HuH-7.5 (cell line): ENCODE results near the gene COPZ2.
"Not testable (repeated sequence)": the region's sequence is repeated elsewhere in the genome, so short reads cannot be mapped to it uniquely, and the experiment has no call there.

Source experiments
- DNase-seq: peaks from one replicate; pipeline ENCODE4 v3.0.0; 2011; ENCODE audit warnings: low spot score

Gene COPZ2

DNA sequence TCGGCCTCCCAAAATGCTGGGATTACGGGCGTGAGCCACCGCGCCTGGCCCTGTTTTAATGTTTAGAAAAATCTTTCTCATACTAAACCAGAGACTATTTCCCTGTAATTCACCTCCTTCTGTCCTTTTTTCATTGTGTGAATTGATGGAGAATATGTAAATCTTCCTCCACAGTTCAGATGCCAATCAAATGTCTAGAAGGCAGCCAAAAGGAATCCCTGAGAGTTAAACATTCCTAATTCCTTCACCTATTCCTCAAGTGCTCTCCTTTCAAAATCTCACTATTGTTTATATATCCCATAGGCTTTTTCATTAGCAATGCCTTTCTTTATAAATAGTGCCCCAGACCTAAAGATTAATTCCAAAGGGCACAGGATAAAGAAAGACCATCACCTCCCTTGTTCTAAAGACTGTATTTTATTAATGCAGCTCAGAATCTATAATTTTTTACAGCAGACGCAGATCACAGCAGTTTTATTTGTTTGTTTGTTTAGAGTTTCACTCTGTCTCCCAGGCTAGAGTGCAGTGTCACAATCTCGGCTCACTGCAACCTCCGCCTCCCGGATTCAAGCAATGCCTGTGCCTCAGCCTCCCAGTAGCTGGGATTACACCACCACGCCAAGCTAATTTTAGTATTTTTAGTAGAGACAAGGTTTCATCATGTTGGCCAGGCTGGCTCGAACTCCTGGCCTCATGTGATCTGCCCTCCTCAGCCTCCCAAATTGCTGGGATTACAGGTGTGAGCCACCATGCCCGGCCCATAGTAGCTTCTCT, 30.5 kb downstream of the COPZ2 start:
- DNase-seq = no peak

DNA sequence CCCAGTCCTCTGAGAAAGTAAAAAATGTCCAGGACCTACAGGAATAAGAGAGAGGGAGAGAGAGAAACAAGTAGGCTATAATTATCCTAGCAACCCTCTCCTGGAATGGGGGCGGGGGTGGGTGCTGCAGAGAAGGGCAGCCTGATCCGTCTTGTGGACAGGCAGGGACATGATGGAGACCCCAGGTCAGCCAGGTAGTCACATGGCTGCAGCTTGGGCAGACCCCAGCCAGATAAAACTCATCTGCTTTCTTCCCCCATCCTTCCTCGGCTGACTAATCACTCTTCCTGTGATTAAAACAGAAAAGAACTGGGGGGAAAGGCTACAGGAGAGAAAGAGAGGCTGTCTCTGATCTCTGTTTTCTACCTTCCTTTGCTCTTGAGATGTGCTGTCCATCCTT, 32.6 kb downstream of the COPZ2 start:
- no peak for DNase-seq

DNA sequence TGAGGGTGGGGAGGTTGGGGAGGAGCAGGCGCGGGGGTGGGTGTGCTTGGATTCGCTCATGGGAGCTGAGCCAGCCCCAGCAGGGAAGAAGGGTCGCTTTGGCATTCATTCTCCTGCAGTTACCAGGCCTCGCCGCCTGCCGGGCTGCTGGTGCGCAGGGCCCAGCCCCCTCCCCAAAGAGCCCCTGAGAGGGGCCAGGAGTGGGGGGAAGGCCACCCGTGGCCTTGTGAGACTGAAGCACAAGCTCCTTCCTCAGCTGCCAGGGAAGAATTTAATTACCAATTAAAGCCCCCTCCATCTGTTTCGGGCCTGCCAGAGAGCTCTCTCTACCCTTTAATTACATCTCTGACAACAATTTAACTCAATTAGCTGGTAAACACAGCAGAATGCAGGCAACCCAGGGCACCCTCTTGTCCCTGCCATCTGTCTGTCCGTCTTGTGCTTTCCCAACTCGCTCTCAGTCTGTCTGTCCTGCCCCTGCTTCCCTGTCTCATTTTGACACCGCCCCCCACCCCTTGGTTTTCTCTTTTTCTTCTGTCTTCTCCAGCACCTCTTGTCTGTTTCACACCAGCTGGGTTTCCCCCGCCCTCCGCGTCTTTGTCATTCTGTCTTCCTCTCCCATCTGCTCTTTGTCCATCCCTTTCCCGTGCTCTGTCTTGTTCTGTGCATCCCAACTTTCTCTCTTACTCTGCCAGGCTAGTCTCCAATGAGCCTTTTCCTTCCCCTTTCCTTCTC, 34.0 kb downstream of the COPZ2 start:
- DNase-seq = no peak

DNA sequence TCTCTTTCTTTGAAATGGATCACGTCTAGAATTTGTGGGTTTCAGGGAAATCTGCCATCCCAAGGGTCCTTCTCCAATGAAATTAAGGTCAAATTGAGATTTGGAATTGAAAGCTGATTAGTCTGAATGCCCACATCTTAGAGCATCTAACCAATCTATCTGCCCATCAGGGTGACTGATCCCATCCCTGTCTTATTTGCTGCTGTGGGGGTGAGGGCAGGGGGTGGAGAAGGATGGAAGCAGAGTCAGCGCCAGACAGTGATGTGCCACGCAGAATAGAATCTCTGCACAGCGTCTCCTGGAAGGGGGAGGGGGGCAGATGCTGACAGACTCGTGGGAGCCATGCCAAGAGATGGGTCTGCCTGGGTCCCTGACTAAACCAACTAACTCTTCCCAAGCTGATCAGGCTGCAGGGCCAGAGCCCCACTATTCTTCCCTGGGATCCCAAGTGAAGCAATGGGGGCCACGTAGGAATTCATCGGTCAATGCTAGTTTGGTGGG, 34.6 kb downstream of the COPZ2 start:
- DNase-seq = no peak

DNA sequence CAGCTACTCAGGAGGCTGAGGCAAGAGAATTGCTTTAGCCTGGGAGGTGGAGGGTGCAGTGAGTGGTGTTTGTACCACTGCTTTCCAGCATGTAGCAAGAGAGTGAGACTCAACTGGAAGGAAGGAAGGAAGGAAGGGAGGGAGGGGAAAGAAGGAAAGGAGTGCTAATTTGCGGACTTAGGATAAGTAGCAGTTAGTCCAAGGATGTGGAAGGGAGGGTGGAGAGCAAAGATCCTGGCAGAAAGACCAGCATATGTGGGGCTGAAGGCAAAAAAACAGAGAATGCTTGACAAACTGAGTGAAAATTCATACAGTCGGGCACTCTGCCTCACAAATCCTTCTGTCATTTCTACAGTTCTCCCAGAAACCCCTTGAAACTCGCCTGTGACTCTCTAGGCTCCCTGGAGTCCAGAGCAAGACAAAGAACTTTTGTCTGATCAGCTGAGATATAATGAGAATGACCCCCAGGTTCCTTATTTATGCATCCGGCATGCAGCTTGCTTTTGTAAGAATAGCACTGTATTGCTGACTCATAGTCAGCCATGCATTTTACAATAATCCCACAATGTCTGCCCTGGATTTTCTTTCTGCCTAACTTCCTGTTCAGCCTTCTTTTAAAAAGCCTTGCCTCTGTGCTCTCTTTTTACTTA, 35.2 kb downstream of the COPZ2 start:
- no peak for DNase-seq

DNA sequence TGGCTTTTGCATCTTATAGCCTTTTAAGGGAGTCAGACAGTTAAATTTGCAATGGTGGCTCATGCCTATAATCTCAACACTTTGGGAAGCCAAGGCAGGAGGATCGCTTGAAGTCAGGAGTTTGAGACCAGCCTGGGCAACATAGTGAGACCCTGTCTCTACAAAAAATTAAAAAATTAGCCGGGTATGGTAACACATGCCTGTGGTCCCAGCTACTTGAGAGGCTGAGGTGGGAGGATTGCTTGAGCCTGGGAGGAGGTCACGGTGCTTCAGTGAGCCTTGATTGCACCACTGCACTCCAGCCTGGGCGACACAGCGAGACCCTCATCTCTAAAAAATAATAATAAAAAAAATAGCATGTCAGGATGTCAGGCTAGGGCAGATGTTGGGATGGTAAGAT, 35.9 kb downstream of the COPZ2 start:
- DNase-seq = not testable (repeated sequence)

DNA sequence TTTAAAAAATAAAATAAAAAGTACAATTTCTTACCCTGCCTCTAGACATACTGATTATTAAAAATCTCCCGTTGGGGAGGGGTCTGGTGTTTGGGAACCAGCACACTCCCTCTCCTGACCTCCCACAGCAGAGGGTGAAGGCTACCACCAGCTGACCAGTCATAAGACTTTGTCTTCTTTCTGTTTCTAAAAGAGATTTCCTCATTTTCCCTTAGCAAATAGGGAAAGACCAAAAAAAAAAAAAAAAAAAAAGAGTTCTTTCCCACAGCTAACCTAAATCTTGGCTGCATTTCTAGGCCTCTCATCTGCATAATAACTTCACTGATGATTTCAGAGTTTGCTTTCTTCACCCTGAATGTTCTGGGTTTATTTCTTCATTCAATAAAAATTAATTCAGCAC, 36.4 kb downstream of the COPZ2 start:
- no peak for DNase-seq

DNA sequence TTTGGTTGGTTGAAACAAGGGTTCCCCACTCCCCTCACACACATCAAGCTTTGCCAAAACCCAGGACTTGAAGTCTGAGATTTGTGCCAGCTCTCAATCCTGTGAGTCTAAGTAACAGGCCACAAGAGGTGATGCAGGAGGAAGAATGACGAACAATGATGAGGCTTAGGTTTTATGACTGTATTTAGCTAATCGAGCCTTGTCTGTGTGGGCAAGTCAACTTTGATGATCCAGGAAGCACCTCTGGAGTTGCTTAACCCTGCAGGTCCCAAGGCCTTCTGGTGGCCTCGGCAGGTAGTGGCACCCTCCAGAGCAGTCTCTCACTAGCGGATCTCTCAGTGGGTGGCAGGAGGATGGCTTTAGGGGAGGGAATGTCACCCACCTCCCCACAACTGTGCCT, 38.0 kb downstream of the COPZ2 start:
- DNase-seq = no peak

DNA sequence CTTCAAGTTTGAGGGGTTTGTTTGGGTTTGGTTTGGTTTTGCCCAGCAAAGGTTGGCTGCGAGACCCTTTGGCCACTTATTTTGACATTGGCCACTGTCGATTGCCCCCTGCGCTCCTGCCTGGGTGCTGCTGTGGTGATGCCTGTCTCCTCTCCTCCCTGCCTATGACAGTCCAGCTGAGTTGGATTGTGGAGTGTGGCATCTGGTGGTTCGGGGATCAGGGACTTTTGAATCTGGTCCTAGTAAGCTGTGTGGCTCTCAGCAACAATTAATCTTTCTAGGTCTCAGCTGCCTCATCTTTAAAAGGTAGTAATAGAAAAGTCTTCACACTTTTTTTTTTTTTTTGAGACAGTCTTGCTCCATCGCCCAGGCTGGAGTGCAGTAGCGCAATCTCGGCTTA, 39.6 kb downstream of the COPZ2 start:
- no peak for DNase-seq

DNA sequence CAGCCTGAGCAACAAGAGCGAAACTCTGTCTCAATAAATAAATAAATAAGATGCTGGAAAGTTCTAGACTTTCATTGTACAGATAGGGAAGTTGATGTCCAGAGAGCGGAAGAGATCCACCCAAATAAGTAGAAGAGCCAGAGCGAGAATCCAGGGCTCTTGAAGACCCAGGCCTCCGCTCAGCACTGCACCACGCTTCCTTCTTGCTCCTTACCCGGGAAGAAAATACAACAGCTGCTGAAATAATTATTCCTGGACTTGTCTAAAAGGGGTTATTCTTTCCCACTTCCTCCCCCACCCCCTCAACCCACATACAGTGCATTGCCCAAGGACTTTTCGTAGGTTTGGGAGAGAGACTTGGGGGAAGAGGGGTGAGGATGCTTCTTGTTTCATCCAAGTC, 40.0 kb downstream of the COPZ2 start:
- no peak for DNase-seq

DNA sequence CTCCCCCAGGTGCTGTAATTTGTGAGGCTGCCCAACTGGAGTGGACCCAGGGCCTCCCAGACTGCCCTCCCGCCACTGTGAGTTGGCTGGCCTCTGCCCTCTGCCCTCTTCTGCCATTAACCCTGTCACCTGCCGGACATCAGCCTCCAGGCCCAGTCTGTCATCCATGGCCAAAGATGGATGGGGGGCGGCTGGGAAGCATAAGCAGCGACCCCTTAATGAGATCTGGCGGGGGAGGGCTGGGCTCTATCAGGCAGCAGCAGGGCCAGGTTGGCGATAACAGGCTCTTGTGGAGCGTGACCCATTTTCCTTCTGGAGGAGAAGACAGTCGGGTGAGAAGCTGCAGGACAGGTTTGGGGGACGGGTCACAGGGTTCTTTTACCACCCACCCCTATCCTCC, 41.4 kb downstream of the COPZ2 start:
- DNase-seq = no peak

DNA sequence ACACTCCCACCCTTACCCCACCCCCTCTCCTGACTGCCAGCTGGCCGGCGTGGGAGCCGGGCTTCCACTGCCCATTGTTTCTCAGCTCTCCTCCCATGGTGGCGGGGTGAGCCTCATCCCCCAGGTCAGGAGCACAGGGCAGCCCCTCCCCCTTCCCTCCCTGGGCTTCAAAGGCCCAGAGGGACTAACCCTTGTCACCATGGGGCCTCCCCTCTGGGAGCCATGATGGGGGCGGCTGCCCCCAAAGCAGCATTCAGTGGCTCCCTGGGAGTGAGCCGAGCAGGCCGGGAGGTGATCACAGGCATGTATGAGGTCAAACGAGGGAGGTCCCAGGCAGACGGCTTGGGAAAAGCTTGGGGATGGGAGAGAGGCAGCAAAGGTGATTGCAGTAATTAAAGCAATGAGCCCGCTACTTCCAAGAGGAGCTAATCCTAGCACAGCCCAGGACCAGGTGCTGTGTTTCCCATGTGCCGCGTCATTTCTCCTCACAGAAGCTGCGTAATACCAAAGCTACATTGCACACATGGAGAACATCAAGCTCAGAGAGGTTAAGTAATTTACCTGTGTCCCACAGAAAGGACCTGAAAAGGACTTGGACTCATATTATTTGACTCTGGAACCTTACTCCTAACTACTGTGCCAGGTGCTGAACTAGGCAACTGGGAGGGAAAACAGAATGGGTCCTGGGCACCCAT, 42.2 kb downstream of the COPZ2 start:
- DNase-seq = no peak

DNA sequence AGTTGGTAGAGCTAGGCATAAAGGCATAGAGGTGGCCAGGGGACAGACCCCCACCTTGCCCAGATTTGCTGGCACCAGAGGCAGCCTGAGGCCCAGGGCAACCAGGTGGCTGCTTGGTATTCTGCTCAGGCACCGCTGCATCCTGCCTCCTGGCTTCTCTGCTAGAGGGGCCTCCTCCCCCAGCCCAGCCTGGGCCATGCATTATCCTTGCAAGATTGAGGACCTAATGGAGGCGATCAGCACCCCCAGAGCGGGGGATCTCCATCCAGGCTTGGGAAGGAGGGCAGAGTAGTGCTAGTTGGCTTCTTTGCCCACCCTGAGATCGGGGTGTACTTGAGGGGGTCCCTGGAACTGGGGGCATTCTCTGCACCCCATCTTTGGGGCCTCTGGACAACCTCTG, 42.9 kb downstream of the COPZ2 start:
- DNase-seq = no peak

DNA sequence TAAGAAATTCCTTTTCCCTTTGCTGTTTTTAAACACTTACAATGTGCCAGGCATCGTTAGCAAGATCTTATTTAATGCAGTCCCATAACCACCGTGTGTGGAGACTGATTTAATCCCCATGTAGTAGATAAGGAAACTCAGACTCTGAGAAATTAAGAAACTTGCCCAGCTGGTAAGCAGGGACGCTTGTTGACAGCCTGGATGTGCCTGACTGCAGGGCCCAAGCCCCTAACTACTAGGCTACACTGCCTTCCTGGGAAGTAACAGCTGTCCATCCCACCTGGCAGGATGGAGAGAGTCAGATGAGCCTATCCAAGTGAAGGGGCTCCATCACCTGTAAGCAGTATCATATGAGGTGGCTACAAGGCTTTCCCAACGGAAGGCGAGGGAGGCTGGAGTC, 43.6 kb downstream of the COPZ2 start:
- no peak for DNase-seq

DNA sequence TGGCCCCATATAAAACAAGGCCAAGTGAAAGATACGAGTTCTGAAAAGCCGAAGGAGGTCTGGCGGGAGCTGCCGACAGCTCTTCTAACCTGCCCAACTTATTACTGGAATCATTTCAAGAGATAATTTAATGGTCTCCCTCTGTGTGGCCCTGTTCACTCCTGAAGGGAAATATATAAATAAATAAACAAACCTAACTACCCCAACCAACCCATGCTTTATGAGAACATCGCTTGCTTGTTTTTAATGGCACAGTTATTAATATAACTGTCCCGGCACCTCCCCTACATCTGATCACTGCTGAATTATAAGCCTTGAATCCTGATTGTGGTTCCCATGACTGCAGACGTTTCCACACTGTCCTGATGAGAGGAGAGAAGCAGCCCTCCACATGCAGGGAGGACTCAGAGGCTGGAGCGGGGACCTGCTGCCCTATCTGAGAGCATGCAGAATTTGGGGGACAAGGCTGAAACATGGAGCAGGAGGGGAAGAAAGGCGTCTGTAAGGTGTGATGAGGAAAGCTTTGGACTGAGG, 44.5 kb downstream of the COPZ2 start:
- DNase-seq = no peak

DNA sequence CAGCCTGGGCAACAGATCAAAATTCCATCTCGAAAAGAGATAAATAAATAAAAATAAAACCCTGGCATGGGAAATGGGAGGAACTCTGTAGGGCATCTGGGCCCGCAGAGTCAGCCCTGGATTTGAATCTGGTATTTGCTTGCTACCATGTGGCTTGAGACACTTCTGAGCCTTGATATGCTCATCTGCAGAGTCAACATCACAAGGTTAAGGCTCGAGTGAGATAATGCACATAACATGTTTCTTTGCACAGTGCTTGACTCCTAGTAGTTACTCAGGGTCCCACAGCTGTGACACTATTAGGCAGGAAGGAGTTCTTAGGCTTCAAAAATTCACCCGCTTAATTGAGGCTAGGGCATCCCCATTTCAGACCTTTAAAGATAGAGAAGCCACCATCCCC, 45.4 kb downstream of the COPZ2 start:
- DNase-seq = no peak

DNA sequence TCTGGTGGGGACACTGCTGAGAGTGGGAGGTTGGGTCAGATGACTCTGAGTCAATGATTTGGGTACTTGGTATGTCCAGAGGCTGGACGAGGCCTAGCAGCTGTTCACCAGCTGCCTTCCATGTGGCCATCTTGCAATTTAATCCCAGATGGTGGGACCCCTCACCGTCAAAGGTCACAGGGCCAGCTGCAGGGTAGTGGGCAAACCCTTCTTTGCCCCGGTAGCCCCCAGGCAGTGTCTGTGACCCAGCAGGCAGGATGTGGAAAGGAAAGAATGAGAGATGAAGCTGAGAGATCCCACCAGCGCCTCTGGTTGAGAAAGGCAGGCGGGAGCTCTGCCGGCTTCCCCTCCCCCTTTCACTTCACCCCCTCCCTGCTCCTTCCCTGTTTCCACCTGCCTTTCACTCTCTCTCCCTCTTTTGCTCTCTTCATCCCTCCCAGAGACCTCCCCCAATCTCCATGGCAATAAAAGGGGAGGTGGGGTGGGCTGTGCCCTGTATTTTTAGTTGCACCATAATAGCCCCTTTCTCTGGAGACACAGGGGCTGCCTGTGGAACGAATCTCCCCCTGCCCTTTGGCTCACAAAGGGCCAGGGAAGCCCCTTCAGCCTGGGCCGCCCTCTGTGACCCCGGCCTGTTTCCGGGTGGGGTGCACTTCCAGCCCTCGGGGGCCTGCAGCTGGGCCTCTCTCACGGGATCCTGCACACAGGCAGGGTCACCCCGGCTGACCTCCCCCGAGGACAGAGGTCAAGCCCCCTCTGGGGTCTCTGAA, 46.5 kb downstream of the COPZ2 start:
- DNase-seq = no peak

DNA sequence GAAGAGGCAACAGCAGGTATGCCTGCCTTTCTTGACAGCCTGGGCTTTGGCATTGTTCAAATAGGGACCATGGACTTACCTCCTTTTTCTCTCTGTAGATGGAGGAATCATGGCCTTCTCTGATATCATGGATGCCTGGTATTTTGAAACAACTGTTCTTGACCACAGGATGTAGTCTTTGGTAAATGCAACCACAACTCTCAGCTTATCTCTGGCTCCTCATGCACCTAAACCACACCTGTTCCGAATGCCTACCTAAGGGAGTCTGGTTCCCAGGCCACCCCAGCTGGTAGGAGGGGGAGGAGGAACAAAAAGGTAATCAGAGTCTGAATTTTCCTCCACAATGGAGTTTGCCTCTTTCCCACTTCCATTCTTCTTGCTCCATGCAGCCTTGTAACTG, 47.9 kb downstream of the COPZ2 start:
- no peak for DNase-seq

DNA sequence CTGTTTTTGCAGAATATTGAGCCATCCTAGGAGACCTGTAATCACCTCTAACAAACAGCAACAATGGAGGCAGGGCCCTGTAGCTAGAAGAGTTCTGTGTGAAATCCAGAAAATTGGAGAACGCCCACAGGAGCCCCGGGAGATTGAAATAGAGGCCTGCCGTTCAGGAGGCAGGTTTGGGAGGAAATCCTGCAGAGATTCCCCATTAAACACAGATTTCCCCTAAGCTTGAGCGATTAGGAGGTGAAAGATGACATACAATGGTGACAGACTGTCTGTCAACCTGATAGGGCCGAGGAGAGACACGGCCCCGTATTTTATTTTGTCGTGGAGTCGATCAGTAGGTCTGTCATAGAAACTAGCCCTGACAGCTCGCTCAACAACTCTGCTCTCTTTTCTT, 48.4 kb downstream of the COPZ2 start:
- no peak for DNase-seq

DNA sequence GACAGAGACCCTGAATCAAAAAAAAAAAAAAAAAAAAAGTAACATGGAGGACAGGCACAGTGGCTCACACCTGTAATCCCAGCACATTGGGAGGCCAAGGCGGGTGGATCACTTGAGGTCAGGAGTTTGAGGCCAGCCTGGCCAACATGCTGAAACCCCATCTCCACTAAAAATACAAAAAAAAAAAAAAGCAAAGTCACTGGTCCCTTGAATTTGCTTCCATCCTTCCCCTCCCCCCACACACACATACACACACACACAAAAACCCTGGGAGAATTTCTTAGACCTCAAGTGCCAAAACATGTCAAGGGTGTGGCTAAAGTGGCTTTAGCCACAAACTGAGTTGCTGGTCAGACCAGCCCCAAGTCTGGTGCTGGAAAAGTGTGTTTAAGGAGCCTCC, 49.2 kb downstream of the COPZ2 start:
- not testable (repeated sequence) for DNase-seq

DNA sequence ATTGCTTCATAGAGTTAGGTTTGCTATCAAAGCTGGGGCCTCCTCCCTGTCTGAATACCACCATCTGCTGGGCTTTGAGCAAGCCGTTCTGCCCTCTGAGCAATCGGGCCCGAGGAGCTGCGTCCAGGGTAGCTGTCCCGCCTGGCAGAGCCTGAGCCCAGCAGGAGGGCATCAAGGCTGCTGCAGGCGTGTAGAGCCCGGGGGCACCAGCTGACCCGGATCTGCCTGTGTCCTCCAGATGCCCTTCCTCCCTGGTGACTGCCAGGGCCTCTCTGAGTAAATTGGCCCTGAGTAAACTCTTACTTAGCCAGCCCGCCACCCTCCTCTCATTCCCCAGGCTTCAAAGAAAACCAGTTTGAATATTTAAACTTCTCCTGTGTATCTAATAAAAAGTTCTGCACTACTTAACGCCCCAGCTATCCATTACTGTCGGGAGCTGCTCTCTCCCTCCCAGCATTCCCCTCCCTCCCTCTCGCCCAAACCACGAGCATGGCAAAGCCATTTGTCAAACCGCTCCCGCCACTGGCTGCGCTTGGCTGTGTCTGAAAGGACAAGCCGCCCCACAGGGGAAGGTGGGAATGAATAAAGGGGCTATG, 50.3 kb downstream of the COPZ2 start:
- no peak for DNase-seq
